Vagina (tissue), 2 donors: ENCODE data around the gene KLHL22. TPM values are rescaled to one million over a fixed set of nuclear protein-coding genes. Genes with fewer than 3 reads are reported as not detected.
"Not testable (repeated sequence)": the region's sequence is repeated elsewhere in the genome, so short reads cannot be mapped to it uniquely, and the experiment has no call there.

ENCODE experiments used
- DNase-seq, 2 donors: peaks; one replicate each; pipeline ENCODE4 v3.0.0-alpha.2; 2017; ENCODE audit errors: extremely low spot score in 2 of 2
- H3K27ac ChIP-seq: fragments of 200-600 bp; sonication (generic); one replicate; pipeline ENCODE4 v1.5.1; 2019
- H3K27me3 ChIP-seq: fragments of 200-600 bp; sonication (generic); one replicate; pipeline ENCODE4 v1.5.1; 2019
- H3K36me3 ChIP-seq, 2 donors: fragments of 200-600 bp; sonication (generic); one replicate each; pipeline ENCODE4 v1.5.1; 2017 to 2019
- H3K4me1 ChIP-seq: fragments of 200-600 bp; sonication (generic); one replicate; pipeline ENCODE4 v1.5.1; 2019
- H3K4me3 ChIP-seq, 2 donors: fragments of 200-600 bp; sonication (generic); 1 replicate in 1 of 2; 2 replicates in 1 of 2; pipeline ENCODE4 v1.5.1; 2016 to 2019
- H3K9me3 ChIP-seq: fragments of 200-600 bp; sonication (generic); one replicate; pipeline ENCODE4 v1.5.1; 2019
- POLR2A ChIP-seq, 2 donors: fragments of 450-650 bp; IDR thresholded peaks; one replicate each; pipeline ENCODE4 v1.6.1; 2017; ENCODE audit warnings: antibody characterized with exemption in 2 of 2, mild to moderate bottlenecking in 2 of 2, moderate library complexity in 2 of 2
- POLR2AphosphoS5 ChIP-seq, 2 donors: sonication (generic); formaldehyde crosslinking; IDR thresholded peaks; one replicate each; pipeline ENCODE4 v1.9.0; 2017; ENCODE audit warnings: antibody characterized with exemption in 2 of 2, mild to moderate bottlenecking in 2 of 2, low read depth in 1 of 2; ENCODE audit not compliant: insufficient read depth in 1 of 2
- intact Hi-C: fragments of 100-400 bp; cut with DNase I; formaldehyde crosslinking; loops from one replicate; pipeline ENCODE4 v1.15.1; 2023
- total RNA-seq: library from RNA; depleted of rRNA; stranded (reverse); fragments of >200 nt; gene quantifications from one replicate; pipeline ENCODE4 v1.2.3, GENCODE V29; 2016
- TF ChIP-seq, protein P1 (sequence below), 3 experiments: fragments of 450-650 bp in 2 of 3; fragments of 200-600 bp in 1 of 3; sonication (generic) in 1 of 3; IDR thresholded peaks; one replicate each; pipeline ENCODE4 v1.5.1; 2017 to 2019; ENCODE audit warnings: antibody characterized with exemption in 3 of 3, mild to moderate bottlenecking in 2 of 3, moderate library complexity in 2 of 3

KLHL22 gene
- total RNA-seq, 1 donor from 2014 or later: 20.1 TPM

DNA sequence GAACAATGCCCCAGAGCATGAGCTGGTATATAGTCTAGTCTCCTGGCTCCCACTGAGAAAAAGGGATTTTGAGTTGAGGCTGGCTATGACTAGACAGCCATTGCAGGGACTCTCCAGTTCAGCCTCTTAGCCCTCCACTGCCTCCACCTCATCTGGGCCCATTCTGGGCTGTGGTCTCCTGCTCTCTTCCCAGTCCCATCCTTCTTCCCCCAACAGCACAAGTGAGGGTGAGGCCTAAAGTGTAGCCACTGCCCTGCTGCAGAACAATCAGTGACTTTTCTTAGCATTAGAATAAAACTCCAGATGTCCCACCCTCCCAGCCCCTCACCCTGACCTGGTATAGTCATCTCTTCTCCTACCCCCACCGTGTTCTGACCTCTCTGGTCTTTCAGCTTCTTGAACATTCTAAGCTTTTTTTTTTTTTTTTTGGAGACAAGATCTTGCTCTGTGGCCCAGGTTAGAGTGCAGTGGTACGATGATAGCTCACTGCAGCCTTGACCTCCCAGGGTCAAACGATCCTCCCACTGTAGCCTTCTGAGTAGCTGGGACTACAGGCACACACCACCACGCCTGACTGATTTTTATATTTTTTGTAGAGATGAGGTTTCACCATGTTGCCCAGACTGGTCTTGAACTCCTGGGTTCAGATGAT, 16.1 kb upstream of the KLHL22 start:
- intact Hi-C loops: no loop called here
- no peak for TF ChIP-seq POLR2A (IDR thresholded peaks at IDR 0.05)
- TF ChIP-seq, protein P1, sequence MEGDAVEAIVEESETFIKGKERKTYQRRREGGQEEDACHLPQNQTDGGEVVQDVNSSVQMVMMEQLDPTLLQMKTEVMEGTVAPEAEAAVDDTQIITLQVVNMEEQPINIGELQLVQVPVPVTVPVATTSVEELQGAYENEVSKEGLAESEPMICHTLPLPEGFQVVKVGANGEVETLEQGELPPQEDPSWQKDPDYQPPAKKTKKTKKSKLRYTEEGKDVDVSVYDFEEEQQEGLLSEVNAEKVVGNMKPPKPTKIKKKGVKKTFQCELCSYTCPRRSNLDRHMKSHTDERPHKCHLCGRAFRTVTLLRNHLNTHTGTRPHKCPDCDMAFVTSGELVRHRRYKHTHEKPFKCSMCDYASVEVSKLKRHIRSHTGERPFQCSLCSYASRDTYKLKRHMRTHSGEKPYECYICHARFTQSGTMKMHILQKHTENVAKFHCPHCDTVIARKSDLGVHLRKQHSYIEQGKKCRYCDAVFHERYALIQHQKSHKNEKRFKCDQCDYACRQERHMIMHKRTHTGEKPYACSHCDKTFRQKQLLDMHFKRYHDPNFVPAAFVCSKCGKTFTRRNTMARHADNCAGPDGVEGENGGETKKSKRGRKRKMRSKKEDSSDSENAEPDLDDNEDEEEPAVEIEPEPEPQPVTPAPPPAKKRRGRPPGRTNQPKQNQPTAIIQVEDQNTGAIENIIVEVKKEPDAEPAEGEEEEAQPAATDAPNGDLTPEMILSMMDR (IDR thresholded peaks at IDR 0.05): no peak
- TF ChIP-seq POLR2AphosphoS5 (IDR thresholded peaks at IDR 0.05; ENCODE audit: insufficient read depth in 1 of 2, low read depth in 1 of 2): no peak
- Histone ChIP-seq H3K4me1 (peaks cover 68% of the 10 kb centered on the region), H3K27me3 (no peaks in the 10 kb centered on the region), H3K36me3 (no peaks in the 10 kb centered on the region), H3K27ac (peak overlapping the region; percentile 39), H3K9me3 (no peaks in the 10 kb centered on the region), H3K4me3 (no peak overlapping the region)
- DNase-seq: no peak

DNA sequence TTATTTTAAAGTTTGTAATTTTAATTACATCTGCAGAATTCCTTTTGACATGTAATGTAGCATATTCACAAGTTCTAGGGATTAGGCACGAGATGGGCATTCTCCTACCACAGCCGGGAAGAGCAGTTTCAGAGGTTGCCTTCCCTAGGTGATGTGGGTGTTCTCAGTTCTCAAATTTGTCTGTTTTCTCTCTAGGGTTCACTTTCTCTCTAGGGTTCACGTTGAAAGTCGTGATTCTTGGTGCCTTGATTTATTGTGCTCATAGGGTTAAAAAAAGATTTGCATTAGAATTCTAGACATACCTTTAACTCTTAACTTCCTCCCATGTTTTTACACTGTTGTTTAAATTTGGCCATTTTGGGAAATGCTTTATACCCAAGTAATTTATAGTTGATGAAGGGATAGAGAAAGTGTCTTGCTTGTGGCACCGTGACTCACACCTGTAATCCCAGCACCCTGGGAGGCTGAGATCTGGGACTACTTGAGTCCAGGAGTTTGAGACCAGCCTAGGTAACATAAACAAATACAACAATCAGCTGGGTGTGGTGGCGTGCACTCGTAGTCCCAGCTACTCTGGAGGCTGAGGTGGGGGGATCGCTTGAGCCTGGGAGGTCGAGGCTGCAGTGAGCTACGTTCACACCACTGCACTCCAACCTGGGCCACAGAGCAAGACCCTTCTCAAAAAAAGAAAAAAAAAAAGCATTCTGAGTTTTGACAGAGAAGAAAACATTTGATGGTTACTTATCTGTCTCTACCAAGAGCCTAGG, 15.4 kb upstream of the KLHL22 start:
- peak overlapping the region; percentile 39 for H3K27ac ChIP-seq

DNA sequence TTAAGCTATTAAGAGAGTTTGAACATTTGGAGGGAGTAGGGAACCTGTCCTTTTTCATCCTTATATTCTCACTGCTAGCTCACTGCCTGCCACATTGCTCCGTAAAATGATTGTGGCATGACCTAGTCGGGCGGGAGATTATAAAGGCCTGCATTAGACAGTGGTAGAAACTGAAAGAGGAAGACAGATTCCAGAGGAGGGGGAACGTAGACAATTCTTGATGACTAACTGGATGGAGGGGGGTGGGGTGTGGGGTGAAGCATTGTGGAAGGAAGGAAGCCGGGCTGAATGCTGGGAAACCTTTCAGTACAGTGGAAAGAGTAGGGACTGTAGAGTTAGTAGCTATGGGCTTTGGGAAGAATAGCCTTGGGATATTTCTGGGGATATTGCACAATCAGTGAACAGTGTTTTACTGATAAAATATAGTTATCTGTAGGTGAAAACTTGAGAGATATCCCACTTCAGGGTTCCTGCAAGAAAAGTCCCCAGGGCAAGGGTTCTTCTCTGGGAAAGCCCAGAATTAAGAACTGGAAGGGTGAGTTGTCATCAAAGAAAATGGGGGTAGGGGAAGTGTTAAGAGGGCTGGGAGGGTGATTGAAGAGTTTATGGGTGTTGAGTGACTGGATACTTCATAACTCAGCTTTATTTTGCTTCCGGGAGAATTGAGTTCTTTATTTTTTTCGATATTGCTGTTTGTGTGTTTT, 13.9 kb upstream of the KLHL22 start:
- no peaks in the 10 kb centered on the region for H3K36me3 ChIP-seq
- intact Hi-C loops: loop anchor here (5.0 to 10.0 kb wide), 2 partner anchors 43 to 405 kb away; partner anchors contain the start of gene CRKL
- peak overlapping the region; percentile 94 for H3K27ac ChIP-seq
- peak overlapping the region; percentile 84 to 93 for H3K4me3 ChIP-seq
- TF ChIP-seq, protein P1 (IDR thresholded peaks at IDR 0.05): no peak
- TF ChIP-seq POLR2A (IDR thresholded peaks at IDR 0.05): no peak
- peak in 1 of 2 donors; percentile 85 for TF ChIP-seq POLR2AphosphoS5 (IDR thresholded peaks at IDR 0.05; ENCODE audit: insufficient read depth in 1 of 2, low read depth in 1 of 2)
- no peaks in the 10 kb centered on the region for H3K27me3 ChIP-seq
- H3K4me1 ChIP-seq: peaks cover 53% of the 10 kb centered on the region
- no peaks in the 10 kb centered on the region for H3K9me3 ChIP-seq
- DNase-seq: no peak

More for the DNA sequence above, 15.4 kb upstream of the KLHL22 start:
- Histone ChIP-seq H3K9me3 (no peaks in the 10 kb centered on the region), H3K36me3 (no peaks in the 10 kb centered on the region), H3K4me3 (no peak overlapping the region), H3K4me1 (peaks cover 67% of the 10 kb centered on the region), H3K27me3 (no peaks in the 10 kb centered on the region)
- intact Hi-C loops: no loop called here
- TF ChIP-seq, protein P1 (IDR thresholded peaks at IDR 0.05): no peak
- TF ChIP-seq POLR2AphosphoS5 (IDR thresholded peaks at IDR 0.05; ENCODE audit: insufficient read depth in 1 of 2, low read depth in 1 of 2): no peak
- no peak for TF ChIP-seq POLR2A (IDR thresholded peaks at IDR 0.05)
- no peak for DNase-seq

DNA sequence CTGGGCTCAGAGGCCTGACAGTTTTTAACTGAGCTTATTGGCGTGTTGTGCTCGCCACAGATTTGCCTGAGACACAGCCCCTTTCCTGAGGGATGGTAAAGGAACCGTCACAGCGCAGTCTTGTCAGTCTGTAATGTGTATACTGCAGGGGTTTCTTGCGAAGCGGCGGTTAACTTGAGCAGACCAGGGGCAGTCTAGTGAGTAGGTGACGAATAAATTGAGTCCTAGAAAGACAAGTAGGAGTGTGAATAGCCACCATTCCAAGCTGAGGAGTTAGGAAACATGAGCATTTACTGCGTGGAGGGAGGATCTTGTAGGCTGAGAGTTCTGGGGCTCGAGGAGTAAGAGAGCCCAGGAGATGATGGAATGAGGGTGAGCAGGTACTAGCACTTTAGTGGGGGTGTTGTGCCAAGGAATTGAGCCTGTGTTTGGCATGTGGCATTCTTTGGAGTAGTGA, 13.2 kb upstream of the KLHL22 start:
- Histone ChIP-seq H3K4me1 (peaks cover 47% of the 10 kb centered on the region), H3K27me3 (no peaks in the 10 kb centered on the region)
- TF ChIP-seq POLR2A (IDR thresholded peaks at IDR 0.05): no peak
- TF ChIP-seq, protein P1 (IDR thresholded peaks at IDR 0.05): no peak
- no peak for TF ChIP-seq POLR2AphosphoS5 (IDR thresholded peaks at IDR 0.05; ENCODE audit: insufficient read depth in 1 of 2, low read depth in 1 of 2)

DNA sequence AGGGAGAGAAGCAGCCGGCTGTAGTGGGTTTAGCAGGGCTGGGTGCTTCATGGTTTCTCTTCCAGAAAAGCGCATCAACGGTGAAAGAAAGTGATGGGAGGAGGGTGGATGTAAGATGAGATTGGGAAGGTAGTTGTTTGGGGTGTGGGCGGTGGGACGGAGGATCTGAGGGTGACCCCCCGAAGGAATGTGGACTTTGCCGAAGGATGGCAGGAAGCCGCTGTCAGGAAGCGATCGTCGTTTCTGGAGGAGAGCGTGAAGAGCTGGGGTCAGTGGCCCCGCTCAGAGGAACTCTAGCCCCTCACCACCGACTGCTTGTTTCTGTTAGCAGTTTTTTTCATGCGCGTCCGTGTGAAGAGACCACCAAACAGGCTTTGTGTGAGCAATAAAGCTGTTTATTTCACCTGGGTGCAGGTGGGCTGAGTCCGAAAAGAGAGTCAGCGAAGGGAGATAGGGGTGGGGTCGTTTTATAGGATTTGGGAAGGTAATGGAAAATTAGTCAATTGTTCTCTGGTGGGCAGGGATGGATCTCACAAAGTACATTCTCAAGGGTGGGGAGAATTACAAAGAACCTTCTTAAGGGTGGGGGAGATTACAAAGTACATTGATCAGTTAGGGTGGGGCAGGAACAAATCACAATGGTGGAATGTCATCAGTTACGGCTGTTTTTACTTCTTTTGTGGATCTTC, 12.6 kb upstream of the KLHL22 start:
- H3K36me3 ChIP-seq, DNase-seq, H3K27me3 ChIP-seq, H3K9me3 ChIP-seq: not testable (repeated sequence)
- intact Hi-C loops: loop anchor here (5.0 to 10.0 kb wide), 2 partner anchors 44 to 407 kb away; partner anchors contain the start of gene CRKL
- Histone ChIP-seq H3K4me1 (peaks cover 40% of the 10 kb centered on the region), H3K27ac (peak overlapping the region; percentile 94), H3K4me3 (peak overlapping the region; percentile 84 to 93)

More for the DNA sequence above, 13.2 kb upstream of the KLHL22 start:
- H3K4me3 ChIP-seq: peak overlapping the region; percentile 84 to 93
- intact Hi-C loops: loop anchor here (5.0 to 10.0 kb wide), 2 partner anchors 43 to 406 kb away; partner anchors contain the start of gene CRKL
- H3K36me3 ChIP-seq: no peaks in the 10 kb centered on the region
- H3K27ac ChIP-seq: peak overlapping the region; percentile 94
- no peak for DNase-seq
- H3K9me3 ChIP-seq: no peaks in the 10 kb centered on the region
